ENCODE data around the gene ACSF2. TPM values are rescaled to one million over a fixed set of nuclear protein-coding genes. Genes with fewer than 3 reads are reported as not detected.
A peak's percentile ranks its signal among the peaks of the same experiment; 100 is the strongest.

Gene ACSF2
- total and polyA plus RNA-seq, 2 of the 13 experiments (the other 11 are each of a cell fraction or from before 2014, with no cell fraction given) = 87.3 to 109 TPM

GRCh38 chr17:50464121-50464520 is 38.1 kb downstream of the ACSF2 start (continued):
- TF ChIP-seq ZNF670 (CRISPR knock-in tag; IDR thresholded peaks at IDR 0.05; ENCODE audit: borderline replicate concordance) (no peak), ZNF441 (CRISPR knock-in tag; IDR thresholded peaks at IDR 0.05; ENCODE audit: borderline replicate concordance) (no peak)

- POLR2A ChIA-PET = no interaction called here
- no peak overlapping the region for H2AFZ ChIP-seq (ENCODE audit: low read length)
- H3K27me3 ChIP-seq (ENCODE audit: control insufficient read depth in 1 of 2, insufficient read depth in 2 of 2, low read length in 2 of 2) = no peaks in the 10 kb centered on the region
- DNase-seq (ENCODE audit: low spot score) (no peak), ATAC-seq (no peak), FAIRE-seq (no peak)
- H3K79me2 ChIP-seq (ENCODE audit: insufficient read depth, low read length) = no peaks in the 10 kb centered on the region
- no peak overlapping the region for H3K4me2 ChIP-seq (ENCODE audit: low read depth, low read length)
- CTCF ChIA-PET (ENCODE audit: low intra/inter-chr PET ratio, low total read pairs) = no interaction called here
- no peak for TF ChIP-seq ZNF547 (CRISPR knock-in tag; IDR thresholded peaks at IDR 0.05)
- in situ Hi-C loops (cut with HindIII; ENCODE audit: extremely low pct_ligation_motif_present, low pct_unique_long_range_greater_than_20kb) = no loop called here
- intact Hi-C loops (cut with micrococcal nuclease; ENCODE audit: unreplicated experiment) = no loop called here
- BruUV-seq (replicated peaks) = TSS peak; percentile 34
- H3K36me3 ChIP-seq (replicated peaks in 1 of 2; ENCODE audit: control insufficient read depth in 1 of 2, insufficient read depth in 2 of 2, low read length in 2 of 2) = peaks cover 7 to 18% of the 10 kb centered on the region in 2 experiments; a peak in 4 of 5 replicates
- H3K4me3 ChIP-seq (replicated peaks in 1 of 3; ENCODE audit: insufficient read depth in 1 of 3, low read depth in 2 of 3, low read length in 3 of 3) = no peak overlapping the region
- WGBS (ENCODE audit: low lambda C conversion rate) = 91% methylated on average over 4 of the region's 4 CpGs
- peaks cover 1% of the 10 kb centered on the region for H3K4me1 ChIP-seq (ENCODE audit: insufficient read depth, low read length)
- H3K9me3 ChIP-seq (ENCODE audit: low read length) = no peaks in the 10 kb centered on the region
- no peak overlapping the region for H3K9ac ChIP-seq (ENCODE audit: insufficient read depth, low read depth, low read length)
- no peak overlapping the region for H3K27ac ChIP-seq (ENCODE audit: extremely low read length, insufficient read depth, low read length)
- no peaks in the 10 kb centered on the region for H4K20me1 ChIP-seq (ENCODE audit: insufficient read depth, low read length)
Observed at GRCh38 chr17:50464736-50465135, 38.7 kb downstream of the ACSF2 start.

GRCh38 chr17:50465171-50465570 is 39.2 kb downstream of the ACSF2 start:
- intact Hi-C loops (cut with micrococcal nuclease; ENCODE audit: unreplicated experiment) = no loop called here
- H2AFZ ChIP-seq (ENCODE audit: low read length) = no peak overlapping the region
- no peaks in the 10 kb centered on the region for H3K27me3 ChIP-seq (ENCODE audit: control insufficient read depth in 1 of 2, insufficient read depth in 2 of 2, low read length in 2 of 2)
- H3K27ac ChIP-seq (ENCODE audit: extremely low read length, insufficient read depth, low read length) = no peak overlapping the region
- peaks cover 7 to 18% of the 10 kb centered on the region in 2 experiments; a peak in 4 of 5 replicates for H3K36me3 ChIP-seq (replicated peaks in 1 of 2; ENCODE audit: control insufficient read depth in 1 of 2, insufficient read depth in 2 of 2, low read length in 2 of 2)
- in situ Hi-C loops (cut with HindIII; ENCODE audit: extremely low pct_ligation_motif_present, low pct_unique_long_range_greater_than_20kb) = no loop called here
- POLR2A ChIA-PET = no interaction called here
- no peaks in the 10 kb centered on the region for H3K4me1 ChIP-seq (ENCODE audit: insufficient read depth, low read length)
- DNase-seq (ENCODE audit: low spot score) (no peak), FAIRE-seq (no peak), ATAC-seq (no peak)
- H3K79me2 ChIP-seq (ENCODE audit: insufficient read depth, low read length) = no peaks in the 10 kb centered on the region
- CTCF ChIA-PET (ENCODE audit: low intra/inter-chr PET ratio, low total read pairs) = no interaction called here
- no peak overlapping the region for H3K9ac ChIP-seq (ENCODE audit: insufficient read depth, low read depth, low read length)
- H3K4me3 ChIP-seq (replicated peaks in 1 of 3; ENCODE audit: insufficient read depth in 1 of 3, low read depth in 2 of 3, low read length in 3 of 3) = no peak overlapping the region
- H4K20me1 ChIP-seq (ENCODE audit: insufficient read depth, low read length) = no peaks in the 10 kb centered on the region
- no TSS peak for BruUV-seq (replicated peaks)
- 94% methylated on average over 6 of the region's 6 CpGs for WGBS (ENCODE audit: low lambda C conversion rate)
- no peak for TF ChIP-seq SMARCE1 (IDR thresholded peaks at IDR 0.05; ENCODE audit: borderline replicate concordance)
- TF ChIP-seq ZBTB25 (CRISPR knock-in tag; IDR thresholded peaks at IDR 0.05) = no peak
- TF ChIP-seq ZNF317 (CRISPR knock-in tag; IDR thresholded peaks at IDR 0.05) = no peak
- H3K9me3 ChIP-seq (ENCODE audit: low read length) = no peaks in the 10 kb centered on the region
- H3K4me2 ChIP-seq (ENCODE audit: low read depth, low read length) = no peak overlapping the region

Measured in HepG2 (cell line).